Liver (tissue), 9 donors: ENCODE results near the gene LZIC. TPM values are rescaled to one million over a fixed set of nuclear protein-coding genes. Genes with fewer than 3 reads are reported as not detected.

Experiments used
- DNase-seq: peaks from one replicate; pipeline ENCODE4 v3.0.0-alpha.2; 2017; ENCODE audit warnings: low spot score
- H3K27ac ChIP-seq, 2 donors: one replicate each; pipeline ENCODE4 v1.7.0; 2013; ENCODE audit warnings: inconsistent platforms in 2 of 2, low read length in 2 of 2, control low read depth in 1 of 2, low read depth in 1 of 2, mild to moderate bottlenecking in 1 of 2
- H3K27me3 ChIP-seq, 4 donors: one replicate each; pipeline versions ENCODE4 v1.6.1 to v1.7.0; 2013; ENCODE audit warnings: low read length in 3 of 4, inconsistent platforms in 1 of 4, mild to moderate bottlenecking in 1 of 4, moderate library complexity in 1 of 4; ENCODE audit not compliant: control insufficient read depth in 4 of 4, insufficient read depth in 4 of 4
- H3K36me3 ChIP-seq, 4 donors: one replicate each; pipeline versions ENCODE4 v1.6.1 to v1.7.0; 2013; ENCODE audit warnings: low read length in 3 of 4, mild to moderate bottlenecking in 3 of 4, low read depth in 1 of 4, moderate library complexity in 1 of 4; ENCODE audit not compliant: control insufficient read depth in 4 of 4, insufficient read depth in 3 of 4
- H3K4me1 ChIP-seq, 4 donors: one replicate each; pipeline versions ENCODE4 v1.6.1 to v1.7.0; 2013; ENCODE audit warnings: low read length in 3 of 4, mild to moderate bottlenecking in 3 of 4, moderate library complexity in 1 of 4; ENCODE audit not compliant: control insufficient read depth in 4 of 4, insufficient read depth in 4 of 4
- H3K4me3 ChIP-seq, 3 donors: one replicate each; pipeline versions ENCODE4 v1.6.1 to v1.7.0; 2013; ENCODE audit warnings: low read length in 3 of 3, control low read depth in 1 of 3, low read depth in 1 of 3, mild to moderate bottlenecking in 1 of 3
- H3K9ac ChIP-seq, 2 donors: one replicate each; pipeline ENCODE4 v1.7.0; 2013; ENCODE audit warnings: low read length in 2 of 2, mild to moderate bottlenecking in 2 of 2, moderate library complexity in 2 of 2, control low read depth in 1 of 2, low read depth in 1 of 2
- H3K9me3 ChIP-seq, 4 donors: one replicate each; pipeline versions ENCODE4 v1.6.1 to v1.7.0; 2013; ENCODE audit warnings: low read length in 3 of 4; ENCODE audit not compliant: control insufficient read depth in 4 of 4
- EGR1 ChIP-seq, 2 donors: IDR thresholded peaks; 2 replicates each; pipeline ENCODE4 v1.6.1; 2016 to 2018; ENCODE audit warnings: antibody characterized with exemption in 2 of 2, low read depth in 2 of 2
- FOXA1 ChIP-seq: IDR thresholded peaks from 2 replicates; pipeline ENCODE4 v1.6.1; 2016; ENCODE audit warnings: antibody characterized with exemption
- FOXA2 ChIP-seq: IDR thresholded peaks from 2 replicates; pipeline ENCODE4 v1.6.1; 2016; ENCODE audit warnings: antibody characterized with exemption
- GABPA ChIP-seq, 2 donors: IDR thresholded peaks in 1 of 2; conservative IDR thresholded peaks in 1 of 2; 2 replicates each; pipeline ENCODE4 v1.6.1; 2016; ENCODE audit warnings: antibody characterized with exemption in 2 of 2, mild to moderate bottlenecking in 1 of 2, moderate library complexity in 1 of 2
- HNF4A ChIP-seq, 2 donors: conservative IDR thresholded peaks; 2 replicates each; pipeline ENCODE4 v1.6.1; 2016; ENCODE audit warnings: antibody characterized with exemption in 2 of 2, mild to moderate bottlenecking in 2 of 2
- HNF4G ChIP-seq: IDR thresholded peaks from 2 replicates; pipeline ENCODE4 v1.6.1; 2016; ENCODE audit warnings: antibody characterized with exemption
- JUND ChIP-seq, 2 donors: IDR thresholded peaks; 2 replicates each; pipeline ENCODE4 v1.6.1; 2016; ENCODE audit warnings: antibody characterized with exemption in 2 of 2
- NR2F2 ChIP-seq: IDR thresholded peaks from 2 replicates; pipeline ENCODE4 v1.6.1; 2016; ENCODE audit warnings: antibody characterized with exemption
- RAD21 ChIP-seq, 2 donors: IDR thresholded peaks; 2 replicates each; pipeline ENCODE4 v1.6.1; 2016; ENCODE audit warnings: antibody characterized with exemption in 2 of 2, mild to moderate bottlenecking in 2 of 2
- RXRA ChIP-seq, 2 donors: IDR thresholded peaks; 2 replicates each; pipeline ENCODE4 v1.6.1; 2017 to 2018; ENCODE audit warnings: antibody characterized with exemption in 2 of 2, mild to moderate bottlenecking in 1 of 2
- SP1 ChIP-seq: IDR thresholded peaks from 2 replicates; pipeline ENCODE4 v1.6.1; 2018; ENCODE audit warnings: antibody characterized with exemption, mild to moderate bottlenecking
- TAF1 ChIP-seq: conservative IDR thresholded peaks from 2 replicates; pipeline ENCODE4 v1.6.1; 2016; ENCODE audit warnings: antibody characterized with exemption, mild to moderate bottlenecking
- WGBS: extraction: QIAGEN DNeasy Blood & Tissue Kit; methylation state at CpG from one replicate; pipeline ENCODE4 v1.1.7; 2013; 5-methylcytosine and 5-hydroxymethylcytosine counted together
- polyA plus RNA-seq, 2 donors: library from polyadenylated mRNA; stranded (reverse) in 1 of 2; unstranded in 1 of 2; fragments of 200-250 nt in 1 of 2; fragments of >200 nt in 1 of 2; fragmentation: Nextera tagmentation in 1 of 2; extraction: Ambion mirVana in 1 of 2; gene quantifications; one replicate each; pipeline versions ENCODE4 v1.2.1 to v1.2.3, GENCODE V29; 2013 to 2015
- total RNA-seq, 2 donors: library from RNA; depleted of rRNA; stranded (reverse); fragments of >200 nt; gene quantifications; one replicate each; pipeline ENCODE4 v1.2.3, GENCODE V29; 2014
- TF ChIP-seq, protein P1 (sequence below): IDR thresholded peaks from 2 replicates; pipeline ENCODE4 v1.6.1; 2016; ENCODE audit warnings: antibody characterized with exemption, mild to moderate bottlenecking
- TF ChIP-seq, protein P2 (sequence below): IDR thresholded peaks from 2 replicates; pipeline ENCODE4 v1.6.1; 2016; ENCODE audit warnings: antibody characterized with exemption
- TF ChIP-seq, protein P3 (sequence below): IDR thresholded peaks from 2 replicates; pipeline ENCODE4 v1.6.1; 2016; ENCODE audit warnings: antibody characterized with exemption
- donor health status: healthy.
- donor health status: healthy.
- donor health status: healthy.
- donor health status: healthy.
- donor health status: healthy.

Gene LZIC
- total and polyA plus RNA-seq, 4 donors, result 10.8 to 22.6 (median 13.8) TPM

DNA sequence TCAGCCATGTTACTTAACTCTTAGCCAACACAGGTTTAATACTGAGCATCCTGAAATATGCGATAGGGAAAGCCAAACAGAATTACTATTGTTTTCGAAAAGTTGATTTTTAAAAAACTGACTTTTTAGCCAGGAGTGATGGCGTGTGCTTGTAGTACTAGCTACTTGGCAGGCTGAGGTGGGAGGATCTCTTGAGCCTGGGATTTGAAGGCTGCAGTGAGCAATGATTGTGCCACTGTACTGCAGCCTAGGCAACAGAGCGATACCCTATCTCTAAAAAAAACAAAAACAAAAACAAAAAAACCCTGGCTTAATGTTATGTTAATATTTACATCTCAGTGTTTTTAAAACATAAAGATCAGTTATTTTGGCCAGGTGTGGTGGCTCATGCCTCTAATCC is 16.8 kb upstream of the LZIC start:
- no peak for DNase-seq
- WGBS, result 97% methylated on average over 4 of the region's 4 CpGs

DNA sequence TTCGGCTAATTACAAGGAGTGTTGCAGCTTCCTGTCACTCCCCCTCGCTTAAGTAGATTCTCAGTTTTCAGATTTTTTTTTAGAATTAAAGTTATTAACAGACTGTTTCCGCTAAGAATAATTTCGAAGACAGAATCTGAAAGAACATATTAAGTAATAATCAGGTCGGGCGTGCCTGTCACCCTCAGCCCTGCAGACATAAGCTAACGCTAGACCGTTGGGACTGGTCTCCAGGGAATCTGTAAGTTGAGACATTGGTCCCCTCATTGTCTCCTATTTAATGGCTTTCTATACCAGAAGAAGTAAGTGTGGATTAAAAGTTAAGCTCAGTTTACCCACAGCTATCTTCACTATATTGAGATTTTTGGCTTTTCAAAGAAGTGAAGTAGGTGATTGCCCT is 14.5 kb upstream of the LZIC start:
- DNase-seq, result no peak
- TF ChIP-seq EGR1 (IDR thresholded peaks at IDR 0.05; ENCODE audit: low read depth in 2 of 2) (no peak), HNF4G (no peak), TAF1 (no peak), FOXA1 (no peak), FOXA2 (no peak), JUND (IDR thresholded peaks at IDR 0.05) (no peak), RXRA (IDR thresholded peaks at IDR 0.05) (no peak), SP1 (no peak), HNF4A (conservative IDR thresholded peaks at IDR 0.05) (no peak), RAD21 (IDR thresholded peaks at IDR 0.05) (no peak), NR2F2 (no peak)
- TF ChIP-seq, protein P1, sequence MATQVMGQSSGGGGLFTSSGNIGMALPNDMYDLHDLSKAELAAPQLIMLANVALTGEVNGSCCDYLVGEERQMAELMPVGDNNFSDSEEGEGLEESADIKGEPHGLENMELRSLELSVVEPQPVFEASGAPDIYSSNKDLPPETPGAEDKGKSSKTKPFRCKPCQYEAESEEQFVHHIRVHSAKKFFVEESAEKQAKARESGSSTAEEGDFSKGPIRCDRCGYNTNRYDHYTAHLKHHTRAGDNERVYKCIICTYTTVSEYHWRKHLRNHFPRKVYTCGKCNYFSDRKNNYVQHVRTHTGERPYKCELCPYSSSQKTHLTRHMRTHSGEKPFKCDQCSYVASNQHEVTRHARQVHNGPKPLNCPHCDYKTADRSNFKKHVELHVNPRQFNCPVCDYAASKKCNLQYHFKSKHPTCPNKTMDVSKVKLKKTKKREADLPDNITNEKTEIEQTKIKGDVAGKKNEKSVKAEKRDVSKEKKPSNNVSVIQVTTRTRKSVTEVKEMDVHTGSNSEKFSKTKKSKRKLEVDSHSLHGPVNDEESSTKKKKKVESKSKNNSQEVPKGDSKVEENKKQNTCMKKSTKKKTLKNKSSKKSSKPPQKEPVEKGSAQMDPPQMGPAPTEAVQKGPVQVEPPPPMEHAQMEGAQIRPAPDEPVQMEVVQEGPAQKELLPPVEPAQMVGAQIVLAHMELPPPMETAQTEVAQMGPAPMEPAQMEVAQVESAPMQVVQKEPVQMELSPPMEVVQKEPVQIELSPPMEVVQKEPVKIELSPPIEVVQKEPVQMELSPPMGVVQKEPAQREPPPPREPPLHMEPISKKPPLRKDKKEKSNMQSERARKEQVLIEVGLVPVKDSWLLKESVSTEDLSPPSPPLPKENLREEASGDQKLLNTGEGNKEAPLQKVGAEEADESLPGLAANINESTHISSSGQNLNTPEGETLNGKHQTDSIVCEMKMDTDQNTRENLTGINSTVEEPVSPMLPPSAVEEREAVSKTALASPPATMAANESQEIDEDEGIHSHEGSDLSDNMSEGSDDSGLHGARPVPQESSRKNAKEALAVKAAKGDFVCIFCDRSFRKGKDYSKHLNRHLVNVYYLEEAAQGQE, result no peak
- TF ChIP-seq, protein P2, sequence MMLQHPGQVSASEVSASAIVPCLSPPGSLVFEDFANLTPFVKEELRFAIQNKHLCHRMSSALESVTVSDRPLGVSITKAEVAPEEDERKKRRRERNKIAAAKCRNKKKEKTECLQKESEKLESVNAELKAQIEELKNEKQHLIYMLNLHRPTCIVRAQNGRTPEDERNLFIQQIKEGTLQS, result no peak
- WGBS, result 96% methylated on average over 8 of the region's 8 CpGs

More for the DNA sequence above, 16.8 kb upstream of the LZIC start:
- no peaks in the 10 kb centered on the region for H3K9me3 ChIP-seq
- no peaks in the 10 kb centered on the region for H3K27me3 ChIP-seq
- peaks cover 0 to 4% (median 0%) of the 10 kb centered on the region in 4 donors for H3K36me3 ChIP-seq
- no peak overlapping the region for H3K27ac ChIP-seq
- no peak overlapping the region for H3K9ac ChIP-seq
- H3K4me1 ChIP-seq, result no peaks in the 10 kb centered on the region
- no peak overlapping the region for H3K4me3 ChIP-seq
- TF ChIP-seq FOXA1 (no peak), HNF4G (no peak), HNF4A (conservative IDR thresholded peaks at IDR 0.05) (no peak), JUND (IDR thresholded peaks at IDR 0.05) (no peak), GABPA (IDR thresholded peaks at IDR 0.05 in 1 of 2, conservative IDR thresholded peaks at IDR 0.05 in 1 of 2) (no peak), RAD21 (IDR thresholded peaks at IDR 0.05) (no peak)
- TF ChIP-seq, protein P2, result no peak
- TF ChIP-seq, protein P3, sequence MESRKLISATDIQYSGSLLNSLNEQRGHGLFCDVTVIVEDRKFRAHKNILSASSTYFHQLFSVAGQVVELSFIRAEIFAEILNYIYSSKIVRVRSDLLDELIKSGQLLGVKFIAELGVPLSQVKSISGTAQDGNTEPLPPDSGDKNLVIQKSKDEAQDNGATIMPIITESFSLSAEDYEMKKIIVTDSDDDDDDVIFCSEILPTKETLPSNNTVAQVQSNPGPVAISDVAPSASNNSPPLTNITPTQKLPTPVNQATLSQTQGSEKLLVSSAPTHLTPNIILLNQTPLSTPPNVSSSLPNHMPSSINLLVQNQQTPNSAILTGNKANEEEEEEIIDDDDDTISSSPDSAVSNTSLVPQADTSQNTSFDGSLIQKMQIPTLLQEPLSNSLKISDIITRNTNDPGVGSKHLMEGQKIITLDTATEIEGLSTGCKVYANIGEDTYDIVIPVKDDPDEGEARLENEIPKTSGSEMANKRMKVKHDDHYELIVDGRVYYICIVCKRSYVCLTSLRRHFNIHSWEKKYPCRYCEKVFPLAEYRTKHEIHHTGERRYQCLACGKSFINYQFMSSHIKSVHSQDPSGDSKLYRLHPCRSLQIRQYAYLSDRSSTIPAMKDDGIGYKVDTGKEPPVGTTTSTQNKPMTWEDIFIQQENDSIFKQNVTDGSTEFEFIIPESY, result no peak

More for the DNA sequence above, 14.5 kb upstream of the LZIC start:
- Histone ChIP-seq H3K36me3 (peaks cover 0 to 2% (median 0%) of the 10 kb centered on the region in 4 donors), H3K4me1 (no peaks in the 10 kb centered on the region), H3K4me3 (no peak overlapping the region), H3K27ac (no peak overlapping the region), H3K27me3 (no peaks in the 10 kb centered on the region), H3K9ac (no peak overlapping the region), H3K9me3 (no peaks in the 10 kb centered on the region)
